ENCODE results near the gene ADAMTS2.

DNA sequence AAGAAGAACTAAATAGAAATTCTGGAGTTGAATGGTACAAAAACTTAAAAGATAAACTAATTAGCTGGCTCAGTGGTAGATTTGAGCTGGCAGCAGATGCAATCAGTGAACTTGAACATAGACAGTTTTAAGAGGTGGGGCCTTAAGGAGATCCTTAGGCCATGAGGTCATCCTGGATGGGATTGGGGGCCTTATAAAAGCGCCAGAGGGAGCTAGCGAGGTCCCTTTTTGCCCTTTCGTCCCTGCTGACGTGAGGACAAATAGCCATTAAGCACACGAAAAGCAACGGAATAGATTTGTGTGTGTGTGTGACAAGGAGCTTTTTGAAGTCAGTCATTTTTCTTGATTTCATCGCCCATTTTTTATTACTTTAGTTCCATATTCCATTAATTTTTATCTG lies 201.8 kb downstream of the ADAMTS2 start:
- TF ChIP-seq, protein P1, sequence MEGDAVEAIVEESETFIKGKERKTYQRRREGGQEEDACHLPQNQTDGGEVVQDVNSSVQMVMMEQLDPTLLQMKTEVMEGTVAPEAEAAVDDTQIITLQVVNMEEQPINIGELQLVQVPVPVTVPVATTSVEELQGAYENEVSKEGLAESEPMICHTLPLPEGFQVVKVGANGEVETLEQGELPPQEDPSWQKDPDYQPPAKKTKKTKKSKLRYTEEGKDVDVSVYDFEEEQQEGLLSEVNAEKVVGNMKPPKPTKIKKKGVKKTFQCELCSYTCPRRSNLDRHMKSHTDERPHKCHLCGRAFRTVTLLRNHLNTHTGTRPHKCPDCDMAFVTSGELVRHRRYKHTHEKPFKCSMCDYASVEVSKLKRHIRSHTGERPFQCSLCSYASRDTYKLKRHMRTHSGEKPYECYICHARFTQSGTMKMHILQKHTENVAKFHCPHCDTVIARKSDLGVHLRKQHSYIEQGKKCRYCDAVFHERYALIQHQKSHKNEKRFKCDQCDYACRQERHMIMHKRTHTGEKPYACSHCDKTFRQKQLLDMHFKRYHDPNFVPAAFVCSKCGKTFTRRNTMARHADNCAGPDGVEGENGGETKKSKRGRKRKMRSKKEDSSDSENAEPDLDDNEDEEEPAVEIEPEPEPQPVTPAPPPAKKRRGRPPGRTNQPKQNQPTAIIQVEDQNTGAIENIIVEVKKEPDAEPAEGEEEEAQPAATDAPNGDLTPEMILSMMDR (conservative IDR thresholded peaks at IDR 0.05): no peak
- no peak for TF ChIP-seq ZFX (IDR thresholded peaks at IDR 0.05)
